ENCODE measurements around the gene SLC35B2.
"Not testable (repeated sequence)": the region's sequence is repeated elsewhere in the genome, so short reads cannot be mapped to it uniquely, and the experiment has no call there.

Gene SLC35B2

GRCh38 chr6:44235891-44236516, 21.3 kb downstream of the SLC35B2 start:
- DNase-seq (ENCODE audit: low read depth in 2 of 2): no peak

DNA sequence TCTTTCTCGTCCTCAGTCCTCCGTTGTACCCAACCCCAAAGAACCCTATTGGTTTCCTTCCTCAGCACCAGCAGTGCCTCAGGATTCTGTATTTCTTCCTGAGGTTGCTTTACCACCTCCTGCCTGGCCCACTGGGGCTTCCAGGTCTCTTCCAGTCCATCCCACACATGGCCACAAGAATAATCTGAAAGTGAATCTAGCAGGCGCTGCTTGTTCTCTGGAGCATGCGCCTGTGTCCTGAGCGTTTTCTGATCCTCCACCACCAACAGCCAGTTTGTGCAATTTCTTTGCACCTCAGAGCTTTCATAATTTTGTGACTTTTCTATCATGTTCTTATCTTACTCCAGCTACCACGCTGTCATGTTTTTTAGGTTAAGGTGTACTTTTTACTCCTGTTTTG, 22.1 kb downstream of the SLC35B2 start:
- no peak for DNase-seq (ENCODE audit: low read depth in 2 of 2)

GRCh38 chr6:44234101-44235025, 23.0 kb downstream of the SLC35B2 start:
- no peak for DNase-seq (ENCODE audit: low read depth in 2 of 2)

DNA sequence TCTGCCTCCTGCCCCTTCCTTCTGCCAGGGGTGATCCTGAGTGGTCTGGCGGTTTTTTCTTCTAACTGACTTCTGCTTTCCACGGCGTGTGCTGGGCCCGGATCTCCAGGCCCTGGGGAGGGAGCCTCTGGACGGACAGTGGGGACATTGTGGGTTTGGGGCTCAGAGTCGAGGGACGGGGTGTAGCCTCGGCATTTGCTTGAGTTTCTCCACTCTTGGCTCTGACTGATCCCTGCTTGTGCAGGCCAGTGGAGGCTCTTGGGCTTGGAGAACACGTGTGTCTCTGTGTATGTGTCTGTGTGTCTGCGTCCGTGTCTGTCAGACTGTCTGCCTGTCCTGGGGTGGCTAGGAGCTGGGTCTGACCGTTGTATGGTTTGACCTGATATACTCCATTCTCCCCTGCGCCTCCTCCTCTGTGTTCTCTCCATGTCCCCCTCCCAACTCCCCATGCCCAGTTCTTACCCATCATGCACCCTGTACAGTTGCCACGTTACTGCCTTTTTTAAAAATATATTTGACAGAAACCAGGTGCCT, 23.7 kb downstream of the SLC35B2 start:
- no peak for DNase-seq (ENCODE audit: low read depth in 2 of 2)

- DNase-seq (ENCODE audit: low read depth in 2 of 2): no peak
Measured at GRCh38 chr6:44232676-44233566, 24.4 kb downstream of the SLC35B2 start.

GRCh38 chr6:44231426-44231825, 25.9 kb downstream of the SLC35B2 start:
- DNase-seq (ENCODE audit: low read depth in 2 of 2): not testable (repeated sequence)

DNA sequence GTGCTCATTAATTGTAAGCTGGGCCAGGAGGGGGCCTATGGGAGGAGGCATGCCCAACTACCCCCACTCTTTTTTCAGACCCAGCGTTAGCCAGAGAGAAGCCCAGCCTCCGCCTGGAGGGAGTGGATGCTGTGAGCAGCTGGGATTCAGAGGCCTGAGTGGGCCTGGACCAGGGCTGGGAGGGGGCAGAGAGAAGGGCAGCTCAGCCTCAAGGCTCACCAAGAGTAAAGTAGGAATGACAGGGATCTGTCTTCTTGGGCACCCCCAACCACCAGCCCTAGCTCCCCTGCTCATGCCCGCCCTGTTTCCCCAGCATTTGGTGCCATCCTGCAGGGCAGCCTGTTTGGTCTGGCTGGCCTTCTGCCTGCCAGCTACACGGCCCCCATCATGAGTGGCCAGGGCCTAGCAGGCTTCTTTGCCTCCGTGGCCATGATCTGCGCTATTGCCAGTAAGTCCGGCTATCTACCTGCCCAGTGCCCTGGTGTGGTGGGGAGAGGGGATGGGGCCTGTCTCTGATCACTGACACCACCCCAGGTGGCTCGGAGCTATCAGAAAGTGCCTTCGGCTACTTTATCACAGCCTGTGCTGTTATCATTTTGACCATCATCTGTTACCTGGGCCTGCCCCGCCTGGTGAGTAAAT, 27.2 kb downstream of the SLC35B2 start:
- DNase-seq (ENCODE audit: low read depth in 2 of 2): no peak

GRCh38 chr6:44229376-44230033, 27.8 kb downstream of the SLC35B2 start:
- no peak for DNase-seq (ENCODE audit: low read depth in 2 of 2)

- no peak for DNase-seq (ENCODE audit: low read depth in 2 of 2)
Measured at GRCh38 chr6:44228836-44229235, 28.5 kb downstream of the SLC35B2 start.

DNA sequence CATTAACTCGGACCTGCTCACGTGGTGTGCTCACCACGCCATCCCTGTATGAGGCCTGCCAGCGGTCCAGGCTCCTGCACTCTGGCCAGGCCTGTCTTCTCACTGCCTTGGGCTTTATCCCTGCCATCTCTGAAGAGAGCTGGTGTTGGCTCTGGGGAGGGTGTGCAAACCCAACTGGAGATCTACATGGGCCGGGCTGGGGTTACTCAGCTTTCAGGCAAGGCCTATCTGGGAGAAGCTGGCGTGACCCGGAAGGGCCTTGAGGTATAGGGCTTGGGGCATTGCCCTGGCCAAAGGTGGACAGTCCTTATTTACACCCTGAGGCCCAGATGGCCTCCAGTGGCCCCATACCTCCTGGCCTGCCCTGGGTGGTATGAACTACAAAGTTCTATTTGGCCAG, 28.9 kb downstream of the SLC35B2 start:
- DNase-seq (ENCODE audit: low read depth in 2 of 2): no peak

GRCh38 chr6:44228031-44228430, 29.3 kb downstream of the SLC35B2 start:
- no peak for DNase-seq (ENCODE audit: low read depth in 2 of 2)

GRCh38 chr6:44227148-44227793, 30.1 kb downstream of the SLC35B2 start:
- no peak for DNase-seq (ENCODE audit: low read depth in 2 of 2)

- DNase-seq (ENCODE audit: low read depth in 2 of 2): no peak
Measured at GRCh38 chr6:44226368-44227147, 30.8 kb downstream of the SLC35B2 start.

GRCh38 chr6:44225579-44226325, 31.6 kb downstream of the SLC35B2 start:
- no peak for DNase-seq (ENCODE audit: low read depth in 2 of 2)

GRCh38 chr6:44224965-44225305, 32.4 kb downstream of the SLC35B2 start:
- DNase-seq (ENCODE audit: low read depth in 2 of 2): no peak

GRCh38 chr6:44224029-44224964, 33.0 kb downstream of the SLC35B2 start:
- no peak for DNase-seq (ENCODE audit: low read depth in 2 of 2)

- DNase-seq (ENCODE audit: low read depth in 2 of 2): peak; percentile 73 to 78
Measured at GRCh38 chr6:44223319-44224028, 33.9 kb downstream of the SLC35B2 start, which contains the start of gene SLC29A1. TSS of gene SLC29A1 (plus strand) at chr6:44223595. CDS start at chr6:44227314, 3,719 bp downstream.

Data from stimulated activated CD8-positive, alpha-beta memory T cell treated with anti-CD3 and anti-CD28 coated beads, Interleukin-15, amount 100 ng/mL, for 48 hours (primary cell).